GM15510 (cell line): Measurements from ENCODE around the gene RWDD4.

ENCODE experiments used
- POLR2A ChIP-seq: IDR thresholded peaks from 3 replicates; pipeline ENCODE4 v1.6.1; 2011; ENCODE audit warnings: borderline replicate concordance; ENCODE audit not compliant: insufficient read length; ENCODE audit errors: extremely low read depth

Gene RWDD4

DNA sequence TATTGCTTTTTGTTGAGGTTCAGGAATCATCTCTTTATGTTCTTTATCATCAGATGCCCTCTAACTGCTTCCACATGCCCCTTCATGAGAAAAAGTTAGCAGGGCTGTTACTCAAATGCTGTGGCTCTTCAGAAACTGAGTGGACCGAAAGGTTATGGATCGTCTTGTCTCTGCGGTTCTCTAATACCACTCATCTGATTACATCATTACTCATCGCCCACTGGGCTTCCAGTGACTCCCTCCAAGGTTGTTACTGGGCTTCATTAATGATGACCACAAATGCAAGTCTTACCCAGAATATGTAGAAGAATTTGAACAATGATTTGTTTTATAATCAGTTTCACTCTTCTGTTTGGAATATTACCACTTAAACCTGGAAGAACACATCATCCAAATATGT is 67.7 kb downstream of the RWDD4 start:
- no peak for TF ChIP-seq POLR2A
